ENCODE data around the gene RIOK2. TPM values are rescaled to one million over a fixed set of nuclear protein-coding genes. Genes with fewer than 3 reads are reported as not detected.

The RIOK2 gene
- total RNA-seq, 1 donor from 2014 or later = 21.1 TPM

GRCh38 chr5:97165726-97166125 is 17.3 kb downstream of the RIOK2 start:
- Histone ChIP-seq H3K4me3 (no peak overlapping the region), H3K27ac (replicated peaks) (no peak overlapping the region), H3K4me1 (no peaks in the 10 kb centered on the region), H3K36me3 (peaks cover 84% of the 10 kb centered on the region), H3K27me3 (ENCODE audit: low read depth) (no peaks in the 10 kb centered on the region), H3K9me3 (replicated peaks) (no peaks in the 10 kb centered on the region)
- no peak for TF ChIP-seq CTCF (IDR thresholded peaks at IDR 0.05; ENCODE audit: borderline replicate concordance)
- DNase-seq = no peak
- intact Hi-C loops (cut with micrococcal nuclease) = loop anchor here (10.0 kb wide), 1 partner anchor 411 kb away; no protein-coding TSS in a partner anchor

- intact Hi-C loops (cut with micrococcal nuclease) = loop anchor here (5.0 to 10.0 kb wide), 2 partner anchors 298 to 410 kb away; no protein-coding TSS in a partner anchor
- Histone ChIP-seq H3K36me3 (peaks cover 83% of the 10 kb centered on the region), H3K4me3 (no peak overlapping the region), H3K27ac (replicated peaks) (no peak overlapping the region), H3K4me1 (no peaks in the 10 kb centered on the region), H3K27me3 (ENCODE audit: low read depth) (no peaks in the 10 kb centered on the region), H3K9me3 (replicated peaks) (no peaks in the 10 kb centered on the region)
- no peak for DNase-seq
- TF ChIP-seq CTCF (IDR thresholded peaks at IDR 0.05; ENCODE audit: borderline replicate concordance) = no peak
Measured at GRCh38 chr5:97164846-97165245, 18.2 kb downstream of the RIOK2 start.

- H3K36me3 ChIP-seq = peaks cover 80% of the 10 kb centered on the region
- no peak for TF ChIP-seq CTCF (IDR thresholded peaks at IDR 0.05; ENCODE audit: borderline replicate concordance)
- no peaks in the 10 kb centered on the region for H3K27me3 ChIP-seq (ENCODE audit: low read depth)
- no peak overlapping the region for H3K4me3 ChIP-seq
- intact Hi-C loops (cut with micrococcal nuclease) = loop anchor here (5.0 to 10.0 kb wide), 2 partner anchors 297 to 409 kb away; no protein-coding TSS in a partner anchor
- H3K27ac ChIP-seq (replicated peaks) = no peak overlapping the region
- no peaks in the 10 kb centered on the region for H3K4me1 ChIP-seq
- H3K9me3 ChIP-seq (replicated peaks) = no peaks in the 10 kb centered on the region
- DNase-seq = no peak
Measured at GRCh38 chr5:97163790-97164285, 19.2 kb downstream of the RIOK2 start.

GRCh38 chr5:97163360-97163764 is 19.7 kb downstream of the RIOK2 start:
- no peaks in the 10 kb centered on the region for H3K4me1 ChIP-seq
- H3K27me3 ChIP-seq (ENCODE audit: low read depth) = no peaks in the 10 kb centered on the region
- no peak overlapping the region for H3K27ac ChIP-seq (replicated peaks)
- no peak for DNase-seq
- TF ChIP-seq CTCF (IDR thresholded peaks at IDR 0.05; ENCODE audit: borderline replicate concordance) = peak; percentile 75
- intact Hi-C loops (cut with micrococcal nuclease) = loop anchor here (5.0 to 10.0 kb wide), 2 partner anchors 296 to 409 kb away; no protein-coding TSS in a partner anchor
- H3K4me3 ChIP-seq = no peak overlapping the region
- H3K9me3 ChIP-seq (replicated peaks) = peaks cover 2% of the 10 kb centered on the region
- peaks cover 75% of the 10 kb centered on the region for H3K36me3 ChIP-seq

GRCh38 chr5:97162045-97162444 is 21.0 kb downstream of the RIOK2 start:
- H3K36me3 ChIP-seq = peaks cover 62% of the 10 kb centered on the region
- DNase-seq = no peak
- peak; percentile 94 for TF ChIP-seq CTCF (IDR thresholded peaks at IDR 0.05; ENCODE audit: borderline replicate concordance)
- peaks cover 15% of the 10 kb centered on the region for H3K9me3 ChIP-seq (replicated peaks)
- intact Hi-C loops (cut with micrococcal nuclease) = loop anchor here (5.0 to 10.0 kb wide), 2 partner anchors 295 to 407 kb away; no protein-coding TSS in a partner anchor
- H3K27me3 ChIP-seq (ENCODE audit: low read depth) = no peaks in the 10 kb centered on the region
- no peak overlapping the region for H3K27ac ChIP-seq (replicated peaks)
- H3K4me1 ChIP-seq = no peaks in the 10 kb centered on the region
- no peak overlapping the region for H3K4me3 ChIP-seq

Data from left ventricle myocardium inferior (tissue), 1 donor.